DND-41 (cell line): ENCODE measurements around the gene ACAP3.

Source experiments
- CTCF ChIP-seq: IDR thresholded peaks from 2 replicates; pipeline ENCODE4 v1.5.1; 2012; ENCODE audit warnings: borderline replicate concordance, low read length, moderate library complexity, mild to moderate bottlenecking; ENCODE audit not compliant: poor library complexity, severe bottlenecking; ENCODE audit errors: extremely low read depth
- EZH2 ChIP-seq: IDR thresholded peaks from 3 replicates; pipeline ENCODE4 v1.6.1; 2012; ENCODE audit warnings: borderline replicate concordance, low read depth, mild to moderate bottlenecking, moderate library complexity, low read length, inconsistent platforms; ENCODE audit not compliant: severe bottlenecking

GRCh38 chr1:1307923-1308755 is at the start of gene ACAP3, which contains the start of gene PUSL1:
- no peak for TF ChIP-seq EZH2
- no peak for TF ChIP-seq CTCF
